Endothelial cell of umbilical vein (primary cell): ENCODE results near the gene IQGAP2. TPM values are rescaled to one million over a fixed set of nuclear protein-coding genes. Genes with fewer than 3 reads are reported as not detected.

Source experiments
- BruUV-seq: library from RNA; stranded (reverse); fragments of 400-500 nt; replicated peaks from 2 replicates; lab custom pipeline; 2021; lab: Mats Ljungman, UMichigan
- CTCF ChIA-PET: fragments of 300-600, 350-600 bp; sonication (Branson Sonifier 250); formaldehyde crosslinking; loops from one replicate; lab custom pipeline; 2021; ENCODE audit warnings: antibody characterized with exemption, inconsistent platforms; lab: Charles Lee
- POLR2A ChIA-PET: fragments of 300-600, 350-600 bp; sonication (Branson Sonifier 250); formaldehyde crosslinking; loops from one replicate; lab custom pipeline; 2021; ENCODE audit warnings: antibody characterized with exemption, inconsistent platforms; lab: Charles Lee
- DNase-seq: peaks from one replicate; pipeline ENCODE4 v3.0.0-alpha.2; 2011; ENCODE audit warnings: low read depth, low spot score
- FAIRE-seq: peaks from 2 replicates; lab custom pipeline; 2011; peaks lifted over from hg19 to GRCh38; lab: Jason Lieb, UNC
- H2AFZ ChIP-seq: 2 replicates; pipeline ENCODE4 v1.6.0; 2012; ENCODE audit warnings: low read depth, low read length, control low read depth, inconsistent platforms
- H3K27ac ChIP-seq: 2 replicates; pipeline ENCODE4 v1.5.1; 2011; ENCODE audit warnings: low read depth, mild to moderate bottlenecking, control low read depth, low read length, moderate library complexity; ENCODE audit not compliant: insufficient read depth
- H3K27me3 ChIP-seq, 2 experiments: 2 replicates each; pipeline versions ENCODE4 v1.6.0 to v1.6.1; 2011; ENCODE audit warnings: low read length in 2 of 2, mixed read lengths in 1 of 2; ENCODE audit not compliant: control insufficient read depth in 2 of 2, insufficient read depth in 2 of 2
- H3K36me3 ChIP-seq, 2 experiments: 2 replicates in 1 of 2; 3 replicates in 1 of 2; pipeline ENCODE4 v1.5.1; 2011; ENCODE audit warnings: low read length in 2 of 2, mild to moderate bottlenecking in 1 of 2, moderate library complexity in 1 of 2; ENCODE audit not compliant: control insufficient read depth in 2 of 2, insufficient read depth in 2 of 2; ENCODE audit errors: extremely low read depth in 1 of 2
- H3K4me1 ChIP-seq: 3 replicates; pipeline ENCODE4 v1.5.1; 2011; ENCODE audit warnings: mild to moderate bottlenecking, low read length; ENCODE audit not compliant: control insufficient read depth, insufficient read depth; ENCODE audit errors: extremely low read depth
- H3K4me2 ChIP-seq: 2 replicates; pipeline ENCODE4 v1.6.1; 2011; ENCODE audit warnings: low read length, control low read depth, mixed read lengths; ENCODE audit not compliant: insufficient read depth
- H3K4me3 ChIP-seq, 3 experiments: fragments of 200-600 bp in 1 of 3; sonication (generic), shearing (Covaris generic) in 1 of 3; replicated peaks in 1 of 3; 2 replicates each; pipeline ENCODE4 v1.5.1; 2011 to 2016; ENCODE audit warnings: control low read depth in 3 of 3, low read length in 3 of 3, mild to moderate bottlenecking in 2 of 3, inconsistent platforms in 1 of 3, low read depth in 1 of 3, moderate library complexity in 1 of 3; ENCODE audit not compliant: insufficient read depth in 1 of 3
- H3K79me2 ChIP-seq: 2 replicates; pipeline ENCODE4 v1.6.0; 2012; ENCODE audit warnings: low read length, inconsistent platforms; ENCODE audit not compliant: control insufficient read depth, insufficient read depth
- H3K9ac ChIP-seq: replicated peaks from 2 replicates; pipeline ENCODE3; 2011; ENCODE audit warnings: low read length, control low read depth; ENCODE audit not compliant: insufficient read depth; ENCODE audit errors: extremely low read depth
- H3K9me1 ChIP-seq: replicated peaks from 3 replicates; pipeline ENCODE4 v1.6.0; 2011; ENCODE audit warnings: mild to moderate bottlenecking, low read length; ENCODE audit not compliant: control insufficient read depth, insufficient read depth; ENCODE audit errors: extremely low read depth
- H3K9me3 ChIP-seq: replicated peaks from 2 replicates; pipeline ENCODE4 v1.5.1; 2012; ENCODE audit warnings: low read length, inconsistent platforms; ENCODE audit not compliant: control insufficient read depth, insufficient read depth
- H4K20me1 ChIP-seq: replicated peaks from 2 replicates; pipeline ENCODE3; 2011; ENCODE audit warnings: mild to moderate bottlenecking, low read length; ENCODE audit not compliant: control insufficient read depth, insufficient read depth; ENCODE audit errors: extremely low read depth
- EZH2 ChIP-seq: IDR thresholded peaks from 2 replicates; pipeline ENCODE4 v1.6.1; 2012; ENCODE audit warnings: borderline replicate concordance, low read depth, mild to moderate bottlenecking, moderate library complexity, low read length, inconsistent platforms; ENCODE audit not compliant: severe bottlenecking
- FOS ChIP-seq: IDR thresholded peaks from 2 replicates; pipeline ENCODE4 v1.6.1; 2011; ENCODE audit warnings: mild to moderate bottlenecking, low read length, moderate library complexity, borderline replicate concordance; ENCODE audit not compliant: insufficient read depth
- MYC ChIP-seq: IDR thresholded peaks from one replicate; pipeline ENCODE4 v1.6.1; 2011; ENCODE audit warnings: mild to moderate bottlenecking, low read depth, low read length
- POLR2A ChIP-seq: IDR thresholded peaks from 2 replicates; pipeline ENCODE4 v1.6.1; 2012; ENCODE audit warnings: low read depth, mild to moderate bottlenecking, control low read depth, low read length
- dilution Hi-C: fragments of 300-500 bp; cut with MboI; formaldehyde crosslinking; loops from one replicate; pipeline ENCODE4 v1.15.0; 2019; ENCODE audit warnings: low sequenced_read_pairs; ENCODE audit not compliant: extremely low pct_ligation_motif_present
- intact Hi-C: fragments of 100-400 bp; cut with micrococcal nuclease; formaldehyde crosslinking; loops from one replicate; pipeline ENCODE4 v1.10.0; 2022
- polyA plus RNA-seq, 4 experiments: library from polyadenylated mRNA; depleted of rRNA in 3 of 4; stranded (reverse) in 3 of 4; unstranded in 1 of 4; fragments of >200 nt; gene quantifications; 2 replicates each; pipeline versions ENCODE4 v1.2.1 to v1.2.3, GENCODE V29; 2011 to 2012; ENCODE audit warnings: missing spikeins in 1 of 4
- total RNA-seq: library from RNA; stranded (reverse); gene quantifications from 2 replicates; pipeline ENCODE4 v1.2.3, GENCODE V29; 2021
- TF ChIP-seq, protein P1 (sequence below): IDR thresholded peaks from 2 replicates; pipeline ENCODE4 v1.6.1; 2011; ENCODE audit not compliant: insufficient read depth, insufficient read length
- TF ChIP-seq, protein P2 (sequence below), 2 donors: IDR thresholded peaks; 1 replicate in 1 of 2; 2 replicates in 1 of 2; pipeline ENCODE4 v1.5.1; 2011; ENCODE audit warnings: low read length in 2 of 2, mild to moderate bottlenecking in 2 of 2, moderate library complexity in 2 of 2, control low read depth in 1 of 2, inconsistent platforms in 1 of 2, low read depth in 1 of 2; ENCODE audit not compliant: insufficient read depth in 1 of 2; ENCODE audit errors: extremely low read depth in 1 of 2

Gene IQGAP2
- total and polyA plus RNA-seq, 2 donors (not counting 3 experiments of a cell fraction or from before 2014, with no cell fraction given): 4.5 to 4.7 TPM

DNA sequence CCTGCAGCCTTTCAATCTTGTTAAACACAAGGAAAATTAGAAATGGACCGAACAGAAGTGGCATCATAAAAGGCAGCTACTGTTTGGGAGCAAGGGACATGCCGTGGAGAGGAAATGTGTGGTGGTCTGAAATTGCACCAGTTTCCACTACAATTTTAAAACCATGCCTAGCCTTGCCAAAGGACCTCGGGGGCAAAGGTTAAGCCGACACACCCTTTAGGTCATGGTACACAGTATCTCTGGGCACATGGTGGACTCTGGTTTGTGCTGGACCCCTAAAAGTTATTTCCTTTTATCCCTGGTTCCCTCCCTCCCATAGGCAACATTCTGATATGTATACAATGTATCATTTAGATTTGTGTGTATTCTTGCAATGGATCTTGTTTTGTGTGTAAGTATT lies 142.1 kb downstream of the IQGAP2 start:
- ChIA-PET CTCF (no interaction called here), POLR2A (no interaction called here)
- H3K79me2 ChIP-seq: no peaks in the 10 kb centered on the region
- H3K9me3 ChIP-seq: no peaks in the 10 kb centered on the region
- H3K9ac ChIP-seq: no peak overlapping the region
- no peak overlapping the region for H3K27ac ChIP-seq
- TF ChIP-seq POLR2A (no peak), EZH2 (no peak)
- TF ChIP-seq, protein P1, sequence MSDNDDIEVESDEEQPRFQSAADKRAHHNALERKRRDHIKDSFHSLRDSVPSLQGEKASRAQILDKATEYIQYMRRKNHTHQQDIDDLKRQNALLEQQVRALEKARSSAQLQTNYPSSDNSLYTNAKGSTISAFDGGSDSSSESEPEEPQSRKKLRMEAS: no peak
- DNase-seq: no peak
- H3K4me3 ChIP-seq: no peak overlapping the region
- no peak for FAIRE-seq
- H3K4me1 ChIP-seq: no peaks in the 10 kb centered on the region
- no TSS peak for BruUV-seq
- H3K27me3 ChIP-seq: peaks cover 4 to 8% of the 10 kb centered on the region in 2 experiments
- no peaks in the 10 kb centered on the region for H3K36me3 ChIP-seq
- no peaks in the 10 kb centered on the region for H4K20me1 ChIP-seq
- no peak overlapping the region for H3K4me2 ChIP-seq
- intact Hi-C loops (no loop called here), dilution Hi-C loops (no loop called here)
- no peaks in the 10 kb centered on the region for H3K9me1 ChIP-seq
- H2AFZ ChIP-seq: no peak overlapping the region

DNA sequence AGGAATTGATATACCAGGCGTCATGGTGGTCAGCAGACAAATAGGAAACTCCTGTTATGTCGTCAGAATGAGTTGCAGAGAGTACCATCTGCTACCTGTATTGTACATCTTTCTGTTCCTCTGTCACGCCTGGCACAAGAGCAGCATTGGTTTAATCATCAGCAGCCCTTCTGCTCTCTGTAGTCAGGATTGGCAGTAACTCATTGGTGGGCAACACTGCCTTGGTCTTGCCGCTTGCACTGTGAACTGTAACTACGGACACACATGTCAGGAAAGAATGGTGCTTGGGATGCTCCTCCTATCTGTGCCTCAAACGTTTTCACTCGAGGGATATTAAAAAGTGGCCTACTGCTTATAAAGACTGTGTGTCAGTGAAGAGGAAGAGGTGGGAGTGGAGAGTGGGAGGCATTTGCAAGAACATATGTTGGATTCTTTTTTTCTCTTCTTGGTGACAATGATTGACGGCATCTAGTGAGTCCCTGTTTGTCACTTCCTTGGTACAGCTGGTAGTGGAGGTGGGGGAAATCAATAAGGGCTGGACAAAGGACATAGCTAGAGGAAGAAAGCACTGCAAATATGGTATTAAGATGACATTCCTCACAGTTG lies 143.5 kb downstream of the IQGAP2 start:
- dilution Hi-C loops: no loop called here
- BruUV-seq: no TSS peak
- Histone ChIP-seq H3K27ac (no peak overlapping the region), H3K9ac (no peak overlapping the region), H2AFZ (no peak overlapping the region), H3K4me3 (no peak overlapping the region), H4K20me1 (no peaks in the 10 kb centered on the region), H3K36me3 (no peaks in the 10 kb centered on the region), H3K9me3 (no peaks in the 10 kb centered on the region), H3K4me2 (no peak overlapping the region), H3K27me3 (peaks cover 4 to 6% of the 10 kb centered on the region in 2 experiments), H3K4me1 (no peaks in the 10 kb centered on the region), H3K9me1 (no peaks in the 10 kb centered on the region), H3K79me2 (no peaks in the 10 kb centered on the region)
- intact Hi-C loops: no loop called here
- CTCF ChIA-PET: interaction anchor here (1.4 kb wide), 1 partner anchor 13 kb away, joined by 3 read pairs; no protein-coding TSS in a partner anchor
- FAIRE-seq: no peak
- DNase-seq: no peak
- TF ChIP-seq FOS (no peak), MYC (no peak), EZH2 (no peak)
- TF ChIP-seq, protein P2, sequence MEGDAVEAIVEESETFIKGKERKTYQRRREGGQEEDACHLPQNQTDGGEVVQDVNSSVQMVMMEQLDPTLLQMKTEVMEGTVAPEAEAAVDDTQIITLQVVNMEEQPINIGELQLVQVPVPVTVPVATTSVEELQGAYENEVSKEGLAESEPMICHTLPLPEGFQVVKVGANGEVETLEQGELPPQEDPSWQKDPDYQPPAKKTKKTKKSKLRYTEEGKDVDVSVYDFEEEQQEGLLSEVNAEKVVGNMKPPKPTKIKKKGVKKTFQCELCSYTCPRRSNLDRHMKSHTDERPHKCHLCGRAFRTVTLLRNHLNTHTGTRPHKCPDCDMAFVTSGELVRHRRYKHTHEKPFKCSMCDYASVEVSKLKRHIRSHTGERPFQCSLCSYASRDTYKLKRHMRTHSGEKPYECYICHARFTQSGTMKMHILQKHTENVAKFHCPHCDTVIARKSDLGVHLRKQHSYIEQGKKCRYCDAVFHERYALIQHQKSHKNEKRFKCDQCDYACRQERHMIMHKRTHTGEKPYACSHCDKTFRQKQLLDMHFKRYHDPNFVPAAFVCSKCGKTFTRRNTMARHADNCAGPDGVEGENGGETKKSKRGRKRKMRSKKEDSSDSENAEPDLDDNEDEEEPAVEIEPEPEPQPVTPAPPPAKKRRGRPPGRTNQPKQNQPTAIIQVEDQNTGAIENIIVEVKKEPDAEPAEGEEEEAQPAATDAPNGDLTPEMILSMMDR (IDR thresholded peaks at IDR 0.05; ENCODE audit: extremely low read depth in 1 of 2, insufficient read depth in 1 of 2, low read depth in 1 of 2, low read length in 2 of 2): no peak
- POLR2A ChIA-PET: no interaction called here
